ENCODE measurements around the gene SYTL2.
A peak's percentile ranks its signal among the peaks of the same experiment; 100 is the strongest.
"Not testable (repeated sequence)": the region's sequence is repeated elsewhere in the genome, so short reads cannot be mapped to it uniquely, and the experiment has no call there.

SYTL2 gene

GRCh38 chr11:85670949-85671663 is 139.8 kb downstream of the SYTL2 start:
- H3K4me3 ChIP-seq (ENCODE audit: low read depth in 1 of 2, low read length in 2 of 2); H3K4me1 ChIP-seq (ENCODE audit: control insufficient read depth in 1 of 2, insufficient read depth in 2 of 2, low read length in 2 of 2); H3K27ac ChIP-seq (ENCODE audit: low read length); H3K9me3 ChIP-seq (ENCODE audit: control insufficient read depth in 1 of 2, low read length in 2 of 2); H3K36me3 ChIP-seq (ENCODE audit: control insufficient read depth in 1 of 2, insufficient read depth in 2 of 2, low read length in 2 of 2); H3K27me3 ChIP-seq (ENCODE audit: low read depth, low read length): not testable (repeated sequence)

- H3K4me3 ChIP-seq (ENCODE audit: low read depth in 1 of 2, low read length in 2 of 2): no peak overlapping the region
- H3K4me1 ChIP-seq (ENCODE audit: control insufficient read depth in 1 of 2, insufficient read depth in 2 of 2, low read length in 2 of 2): no peaks in the 10 kb centered on the region
- H3K36me3 ChIP-seq (ENCODE audit: control insufficient read depth in 1 of 2, insufficient read depth in 2 of 2, low read length in 2 of 2): peaks cover 0 to 8% of the 10 kb centered on the region in 2 donors
- H3K27me3 ChIP-seq (ENCODE audit: low read depth, low read length): no peaks in the 10 kb centered on the region
- H3K27ac ChIP-seq (ENCODE audit: low read length): no peak overlapping the region
- H3K9me3 ChIP-seq (ENCODE audit: control insufficient read depth in 1 of 2, low read length in 2 of 2): no peaks in the 10 kb centered on the region
These were observed 142.8 kb downstream of the SYTL2 start for GRCh38 chr11:85668157-85668556.

- Histone ChIP-seq H3K4me1 (ENCODE audit: control insufficient read depth in 1 of 2, insufficient read depth in 2 of 2, low read length in 2 of 2) (peaks cover 0 to 12% of the 10 kb centered on the region in 2 donors), H3K36me3 (ENCODE audit: control insufficient read depth in 1 of 2, insufficient read depth in 2 of 2, low read length in 2 of 2) (peaks cover 0 to 10% of the 10 kb centered on the region in 2 donors), H3K4me3 (ENCODE audit: low read depth in 1 of 2, low read length in 2 of 2) (no peak overlapping the region), H3K9me3 (ENCODE audit: control insufficient read depth in 1 of 2, low read length in 2 of 2) (no peaks in the 10 kb centered on the region), H3K27ac (ENCODE audit: low read length) (no peak overlapping the region), H3K27me3 (ENCODE audit: low read depth, low read length) (no peaks in the 10 kb centered on the region)
These were observed 144.3 kb downstream of the SYTL2 start for GRCh38 chr11:85666687-85667086.

GRCh38 chr11:85665733-85666132 is 145.2 kb downstream of the SYTL2 start:
- Histone ChIP-seq H3K36me3 (ENCODE audit: control insufficient read depth in 1 of 2, insufficient read depth in 2 of 2, low read length in 2 of 2) (peaks cover 3 to 10% of the 10 kb centered on the region in 2 donors), H3K4me1 (ENCODE audit: control insufficient read depth in 1 of 2, insufficient read depth in 2 of 2, low read length in 2 of 2) (peaks cover 0 to 20% of the 10 kb centered on the region in 2 donors), H3K27ac (ENCODE audit: low read length) (no peak overlapping the region), H3K27me3 (ENCODE audit: low read depth, low read length) (no peaks in the 10 kb centered on the region), H3K4me3 (ENCODE audit: low read depth in 1 of 2, low read length in 2 of 2) (peak overlapping the region; percentile 91 to 96), H3K9me3 (ENCODE audit: control insufficient read depth in 1 of 2, low read length in 2 of 2) (no peaks in the 10 kb centered on the region)

- Histone ChIP-seq H3K9me3 (ENCODE audit: control insufficient read depth in 1 of 2, low read length in 2 of 2) (no peaks in the 10 kb centered on the region), H3K36me3 (ENCODE audit: control insufficient read depth in 1 of 2, insufficient read depth in 2 of 2, low read length in 2 of 2) (peaks cover 3 to 10% of the 10 kb centered on the region in 2 donors), H3K4me1 (ENCODE audit: control insufficient read depth in 1 of 2, insufficient read depth in 2 of 2, low read length in 2 of 2) (peaks cover 0 to 28% of the 10 kb centered on the region in 2 donors), H3K27ac (ENCODE audit: low read length) (peak within 1 kb of the TSS; percentile 93), H3K27me3 (ENCODE audit: low read depth, low read length) (no peaks in the 10 kb centered on the region), H3K4me3 (ENCODE audit: low read depth in 1 of 2, low read length in 2 of 2) (peak within 1 kb of the TSS; percentile 91 to 96)
These were observed 146.1 kb downstream of the SYTL2 start, which contains the start of gene CREBZF for GRCh38 chr11:85664615-85665481. CREBZF (minus strand) TSS chr11:85665129; CDS start chr11:85664875, 254 bp downstream.

GRCh38 chr11:85663753-85664614 is 147.0 kb downstream of the SYTL2 start:
- H3K4me3 ChIP-seq (ENCODE audit: low read depth in 1 of 2, low read length in 2 of 2): peak overlapping the region; percentile 91 to 96
- peak overlapping the region; percentile 93 for H3K27ac ChIP-seq (ENCODE audit: low read length)

GRCh38 chr11:85663080-85663752 is 147.7 kb downstream of the SYTL2 start:
- Histone ChIP-seq H3K4me1 (ENCODE audit: control insufficient read depth in 1 of 2, insufficient read depth in 2 of 2, low read length in 2 of 2) (peaks cover 0 to 43% of the 10 kb centered on the region in 2 donors), H3K9me3 (ENCODE audit: control insufficient read depth in 1 of 2, low read length in 2 of 2) (no peaks in the 10 kb centered on the region), H3K4me3 (ENCODE audit: low read depth in 1 of 2, low read length in 2 of 2) (peak overlapping the region; percentile 91 to 96), H3K27ac (ENCODE audit: low read length) (peak overlapping the region; percentile 93), H3K27me3 (ENCODE audit: low read depth, low read length) (no peaks in the 10 kb centered on the region), H3K36me3 (ENCODE audit: control insufficient read depth in 1 of 2, insufficient read depth in 2 of 2, low read length in 2 of 2) (peaks cover 3 to 10% of the 10 kb centered on the region in 2 donors)

More at GRCh38 chr11:85663753-85664614, 147.0 kb downstream of the SYTL2 start:
- H3K36me3 ChIP-seq (ENCODE audit: control insufficient read depth in 1 of 2, insufficient read depth in 2 of 2, low read length in 2 of 2): peaks cover 3 to 10% of the 10 kb centered on the region in 2 donors
- H3K27me3 ChIP-seq (ENCODE audit: low read depth, low read length): no peaks in the 10 kb centered on the region
- H3K4me1 ChIP-seq (ENCODE audit: control insufficient read depth in 1 of 2, insufficient read depth in 2 of 2, low read length in 2 of 2): peaks cover 0 to 35% of the 10 kb centered on the region in 2 donors
- no peaks in the 10 kb centered on the region for H3K9me3 ChIP-seq (ENCODE audit: control insufficient read depth in 1 of 2, low read length in 2 of 2)

GRCh38 chr11:85661972-85662664 is 148.8 kb downstream of the SYTL2 start:
- Histone ChIP-seq H3K9me3 (ENCODE audit: control insufficient read depth in 1 of 2, low read length in 2 of 2) (no peaks in the 10 kb centered on the region), H3K4me3 (ENCODE audit: low read depth in 1 of 2, low read length in 2 of 2) (peak overlapping the region; percentile 91 to 96), H3K4me1 (ENCODE audit: control insufficient read depth in 1 of 2, insufficient read depth in 2 of 2, low read length in 2 of 2) (peaks cover 0 to 47% of the 10 kb centered on the region in 2 donors), H3K27me3 (ENCODE audit: low read depth, low read length) (no peaks in the 10 kb centered on the region), H3K36me3 (ENCODE audit: control insufficient read depth in 1 of 2, insufficient read depth in 2 of 2, low read length in 2 of 2) (peaks cover 7 to 14% of the 10 kb centered on the region in 2 donors), H3K27ac (ENCODE audit: low read length) (no peak overlapping the region)

- H3K36me3 ChIP-seq (ENCODE audit: control insufficient read depth in 1 of 2, insufficient read depth in 2 of 2, low read length in 2 of 2): peaks cover 12 to 32% of the 10 kb centered on the region in 2 donors
- H3K4me1 ChIP-seq (ENCODE audit: control insufficient read depth in 1 of 2, insufficient read depth in 2 of 2, low read length in 2 of 2): peaks cover 0 to 47% of the 10 kb centered on the region in 2 donors
- H3K27me3 ChIP-seq (ENCODE audit: low read depth, low read length): no peaks in the 10 kb centered on the region
- H3K9me3 ChIP-seq (ENCODE audit: control insufficient read depth in 1 of 2, low read length in 2 of 2): no peaks in the 10 kb centered on the region
- no peak overlapping the region for H3K27ac ChIP-seq (ENCODE audit: low read length)
- no peak overlapping the region for H3K4me3 ChIP-seq (ENCODE audit: low read depth in 1 of 2, low read length in 2 of 2)
These were observed 152.8 kb downstream of the SYTL2 start for GRCh38 chr11:85658180-85658579.

GRCh38 chr11:85656777-85657176 is 154.2 kb downstream of the SYTL2 start:
- Histone ChIP-seq H3K27ac (ENCODE audit: low read length) (no peak overlapping the region), H3K9me3 (ENCODE audit: control insufficient read depth in 1 of 2, low read length in 2 of 2) (no peaks in the 10 kb centered on the region), H3K27me3 (ENCODE audit: low read depth, low read length) (no peaks in the 10 kb centered on the region), H3K4me3 (ENCODE audit: low read depth in 1 of 2, low read length in 2 of 2) (no peak overlapping the region), H3K36me3 (ENCODE audit: control insufficient read depth in 1 of 2, insufficient read depth in 2 of 2, low read length in 2 of 2) (peaks cover 12 to 31% of the 10 kb centered on the region in 2 donors), H3K4me1 (ENCODE audit: control insufficient read depth in 1 of 2, insufficient read depth in 2 of 2, low read length in 2 of 2) (peaks cover 0 to 35% of the 10 kb centered on the region in 2 donors)
